Natural killer cell (primary cell): Measurements from ENCODE around the gene PYGB. TPM values are rescaled to one million over a fixed set of nuclear protein-coding genes. Genes with fewer than 3 reads are reported as not detected.

Source experiments
- ATAC-seq, 3 donors: fragments of 150-1000 bp in 2 of 3; fragments of 200-7000 bp in 1 of 3; cut with Tn5 transposase; 1 replicate in 1 of 3; 2 replicates in 2 of 3; pipeline ENCODE4 v1.10.0; 2021; ENCODE audit warnings: mild to moderate bottlenecking in 2 of 3, moderate library complexity in 2 of 3
- DNase-seq, 2 donors: peaks; one replicate each; pipeline versions ENCODE4 v3.0.0 to v3.0.0-alpha.2; 2013 to 2021; ENCODE audit warnings: mixed read lengths in 1 of 2
- H3K27ac ChIP-seq: one replicate; pipeline ENCODE4 v1.5.1; 2013; ENCODE audit warnings: mild to moderate bottlenecking, low read length
- H3K27me3 ChIP-seq: one replicate; pipeline ENCODE4 v1.6.1; 2013; ENCODE audit warnings: low read length; ENCODE audit not compliant: control insufficient read depth, insufficient read depth
- H3K36me3 ChIP-seq: one replicate; pipeline ENCODE4 v1.6.1; 2013; ENCODE audit warnings: low read length; ENCODE audit not compliant: control insufficient read depth, insufficient read depth
- H3K4me1 ChIP-seq: one replicate; pipeline ENCODE4 v1.6.1; 2013; ENCODE audit warnings: low read length; ENCODE audit not compliant: control insufficient read depth, insufficient read depth
- H3K4me3 ChIP-seq: one replicate; pipeline ENCODE4 v1.5.1; 2013; ENCODE audit warnings: low read length
- H3K9me3 ChIP-seq: one replicate; pipeline ENCODE4 v1.6.1; 2013; ENCODE audit warnings: low read length; ENCODE audit not compliant: control insufficient read depth, insufficient read depth
- H3K27ac Mint-ChIP-seq, 2 donors: one replicate each; pipeline ENCODE4 v1.8.0; 2022; ENCODE audit warnings: mild to moderate bottlenecking in 2 of 2, mixed read lengths in 2 of 2, moderate library complexity in 1 of 2
- H3K27me3 Mint-ChIP-seq, 2 donors: one replicate each; pipeline ENCODE4 v1.8.0; 2022; ENCODE audit warnings: low read depth in 2 of 2, mixed read lengths in 2 of 2
- H3K36me3 Mint-ChIP-seq: one replicate; pipeline ENCODE4 v1.8.0; 2022; ENCODE audit warnings: mixed read lengths
- H3K4me1 Mint-ChIP-seq, 2 donors: one replicate each; pipeline ENCODE4 v1.8.0; 2022; ENCODE audit warnings: mixed read lengths in 2 of 2
- H3K4me3 Mint-ChIP-seq: one replicate; pipeline ENCODE4 v1.8.0; 2022; ENCODE audit warnings: mild to moderate bottlenecking, moderate library complexity, mixed read lengths
- H3K9me3 Mint-ChIP-seq, 2 donors: one replicate each; pipeline ENCODE4 v1.8.0; 2022; ENCODE audit warnings: mixed read lengths in 2 of 2
- WGBS: methylation state at CpG from one replicate; pipeline ENCODE4 v1.1.7; 2013; ENCODE audit warnings: missing lambda C conversion rate; ENCODE audit not compliant: insufficient coverage; 5-methylcytosine and 5-hydroxymethylcytosine counted together
- intact Hi-C: fragments of 100-400 bp; cut with micrococcal nuclease; formaldehyde crosslinking; loops from one replicate; pipeline ENCODE4 v1.14.2; 2022
- total RNA-seq, 4 donors: library from RNA; stranded (reverse); fragments of 120-200 nt in 1 of 4; gene quantifications; one replicate each; pipeline versions ENCODE4 v1.2.3 to v1.2.4, GENCODE V29; 2013 to 2022
- TF ChIP-seq, protein P1 (sequence below): fragments of 200-600 bp; IDR thresholded peaks from one replicate; pipeline ENCODE4 v1.8.0; 2022; ENCODE audit warnings: antibody characterized with exemption

The PYGB gene
- total RNA-seq, 3 donors from 2014 or later (not counting 1 experiment from before 2014, with no cell fraction given): 39.4 to 55.4 (median 47.0) TPM

DNA sequence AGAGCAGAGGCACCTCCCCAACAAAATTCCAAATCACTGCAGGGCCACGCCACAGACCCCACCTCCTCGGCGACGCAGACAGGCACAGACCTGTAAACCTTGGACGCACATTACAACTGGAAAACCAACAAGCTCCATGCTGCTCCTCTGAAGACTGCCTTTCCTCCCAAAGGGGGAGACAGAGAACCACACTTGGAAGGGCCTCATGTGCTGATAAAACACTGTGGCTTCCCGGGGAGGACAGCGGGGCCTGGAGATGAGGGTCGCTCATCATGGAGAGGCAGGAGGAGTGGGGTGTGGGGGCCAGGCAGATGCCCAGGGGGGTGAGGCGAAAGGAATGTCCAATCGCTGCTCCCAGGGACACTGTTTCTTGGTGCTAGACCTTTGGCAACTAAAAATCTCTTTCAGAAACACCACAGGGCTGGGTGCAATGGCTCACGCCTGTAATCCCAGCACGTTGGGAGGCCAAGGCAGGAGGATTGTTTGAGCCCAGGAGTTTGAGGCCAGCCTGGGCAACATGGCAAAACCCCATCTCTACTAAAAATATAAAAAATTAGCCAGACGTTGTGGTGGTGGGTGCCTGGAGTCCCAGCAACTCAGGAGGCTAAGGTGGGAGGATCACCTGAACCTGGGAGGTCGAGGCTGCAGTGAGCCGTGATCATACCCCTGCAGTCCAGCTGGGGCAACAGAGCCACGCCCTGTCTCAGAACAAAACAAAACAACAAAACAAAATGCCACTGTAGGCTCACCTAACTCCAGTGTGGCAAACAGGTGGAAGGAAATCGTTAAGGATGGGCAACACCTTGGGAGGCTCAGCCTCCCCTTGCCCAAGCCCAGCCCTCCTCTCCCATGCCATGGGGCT lies 88.9 kb downstream of the PYGB start:
- Mint-ChIP-seq H3K9me3 (no peaks in the 10 kb centered on the region), H3K27ac (no peak overlapping the region), H3K4me1 (peaks cover 14 to 19% of the 10 kb centered on the region in 2 donors), H3K36me3 (no peaks in the 10 kb centered on the region), H3K4me3 (no peak overlapping the region), H3K27me3 (no peaks in the 10 kb centered on the region)
- TF ChIP-seq, protein P1, sequence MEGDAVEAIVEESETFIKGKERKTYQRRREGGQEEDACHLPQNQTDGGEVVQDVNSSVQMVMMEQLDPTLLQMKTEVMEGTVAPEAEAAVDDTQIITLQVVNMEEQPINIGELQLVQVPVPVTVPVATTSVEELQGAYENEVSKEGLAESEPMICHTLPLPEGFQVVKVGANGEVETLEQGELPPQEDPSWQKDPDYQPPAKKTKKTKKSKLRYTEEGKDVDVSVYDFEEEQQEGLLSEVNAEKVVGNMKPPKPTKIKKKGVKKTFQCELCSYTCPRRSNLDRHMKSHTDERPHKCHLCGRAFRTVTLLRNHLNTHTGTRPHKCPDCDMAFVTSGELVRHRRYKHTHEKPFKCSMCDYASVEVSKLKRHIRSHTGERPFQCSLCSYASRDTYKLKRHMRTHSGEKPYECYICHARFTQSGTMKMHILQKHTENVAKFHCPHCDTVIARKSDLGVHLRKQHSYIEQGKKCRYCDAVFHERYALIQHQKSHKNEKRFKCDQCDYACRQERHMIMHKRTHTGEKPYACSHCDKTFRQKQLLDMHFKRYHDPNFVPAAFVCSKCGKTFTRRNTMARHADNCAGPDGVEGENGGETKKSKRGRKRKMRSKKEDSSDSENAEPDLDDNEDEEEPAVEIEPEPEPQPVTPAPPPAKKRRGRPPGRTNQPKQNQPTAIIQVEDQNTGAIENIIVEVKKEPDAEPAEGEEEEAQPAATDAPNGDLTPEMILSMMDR: no peak
- Histone ChIP-seq H3K27me3 (no peaks in the 10 kb centered on the region), H3K27ac (no peak overlapping the region), H3K4me1 (peaks cover 6% of the 10 kb centered on the region), H3K9me3 (no peaks in the 10 kb centered on the region), H3K36me3 (no peaks in the 10 kb centered on the region), H3K4me3 (no peak overlapping the region)
- ATAC-seq (no peak), DNase-seq (peak in 1 of 2 donors; percentile 13)
- 94% methylated on average over 17 of the region's 17 CpGs for WGBS
- intact Hi-C loops: no loop called here

DNA sequence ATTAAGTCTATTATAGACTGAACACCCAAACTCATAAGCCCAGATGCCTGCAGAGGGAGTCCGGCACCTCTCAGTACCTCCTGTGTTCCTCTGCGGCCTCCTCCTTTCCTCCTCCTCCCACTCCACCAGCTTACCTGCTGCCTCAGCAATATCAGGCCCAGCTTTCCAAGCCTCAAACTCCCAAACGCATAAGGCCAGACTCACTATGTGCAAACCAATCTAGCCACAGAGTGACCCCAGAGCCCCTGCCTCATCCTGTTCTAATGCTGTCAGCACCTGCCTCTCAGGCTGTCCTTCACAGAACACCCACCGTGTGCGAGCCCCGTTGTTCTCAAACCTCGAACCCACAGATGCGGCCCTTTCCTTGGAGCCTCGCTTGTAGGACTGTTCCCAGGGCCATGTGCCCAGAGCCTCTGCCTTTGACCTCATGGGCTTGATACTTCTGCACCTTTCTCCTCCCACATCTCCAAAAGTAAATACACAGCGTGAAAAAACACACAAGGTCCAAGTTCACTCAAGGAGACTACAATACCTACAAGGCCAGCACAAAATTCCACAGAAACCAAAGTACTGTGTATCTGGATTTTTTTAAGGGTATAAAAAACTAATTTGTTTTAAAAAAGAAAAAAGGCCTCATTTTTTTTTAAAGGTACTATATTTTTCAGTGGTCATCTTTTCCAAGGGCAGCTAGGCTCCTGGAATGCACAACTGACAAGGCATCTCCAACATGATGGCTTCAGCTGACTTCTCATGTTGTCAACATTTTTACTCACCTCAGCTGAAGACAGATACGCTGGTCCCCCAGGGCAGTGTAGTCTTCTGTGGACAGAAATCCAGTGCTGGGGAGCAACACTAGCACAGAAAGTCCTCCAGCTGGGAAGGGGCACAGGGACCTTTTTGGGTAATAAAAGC lies 90.5 kb downstream of the PYGB start:
- H3K36me3 Mint-ChIP-seq: no peaks in the 10 kb centered on the region
- WGBS: 79% methylated on average over 11 of the region's 11 CpGs
- no peak overlapping the region for H3K27ac ChIP-seq
- no peaks in the 10 kb centered on the region for H3K36me3 ChIP-seq
- no peak for DNase-seq
- H3K4me3 Mint-ChIP-seq: no peak overlapping the region
- peaks cover 23 to 30% of the 10 kb centered on the region in 2 donors for H3K4me1 Mint-ChIP-seq
- H3K27me3 Mint-ChIP-seq: no peaks in the 10 kb centered on the region
- no peak for ATAC-seq
- H3K27me3 ChIP-seq: no peaks in the 10 kb centered on the region
- no peak overlapping the region for H3K4me3 ChIP-seq
- intact Hi-C loops: no loop called here
- H3K4me1 ChIP-seq: peaks cover 6% of the 10 kb centered on the region
- no peaks in the 10 kb centered on the region for H3K9me3 ChIP-seq
- no peaks in the 10 kb centered on the region for H3K9me3 Mint-ChIP-seq
- TF ChIP-seq, protein P1: no peak
- H3K27ac Mint-ChIP-seq: no peak overlapping the region

DNA sequence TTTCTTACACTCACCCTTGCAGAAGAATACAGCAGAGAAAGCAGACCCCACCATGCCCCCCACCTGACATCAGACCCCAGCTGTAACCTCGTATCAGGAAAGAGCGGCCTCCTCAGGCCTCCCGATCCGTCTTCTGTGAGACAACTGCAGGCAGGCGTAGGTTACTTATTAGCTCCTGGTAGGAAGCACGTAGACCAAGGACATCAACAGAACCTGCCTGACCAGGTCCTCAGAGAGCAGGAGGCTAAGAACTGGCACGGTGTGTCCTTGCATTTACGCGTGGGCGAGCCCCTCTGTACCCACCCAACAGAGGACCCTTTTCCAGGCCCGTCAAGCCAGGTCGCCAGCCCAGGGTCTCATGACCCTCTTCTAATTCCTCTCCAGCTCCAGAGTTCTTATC lies 91.7 kb downstream of the PYGB start:
- no peaks in the 10 kb centered on the region for H3K36me3 Mint-ChIP-seq
- Histone ChIP-seq H3K9me3 (no peaks in the 10 kb centered on the region), H3K27me3 (no peaks in the 10 kb centered on the region), H3K4me3 (no peak overlapping the region), H3K4me1 (peaks cover 6% of the 10 kb centered on the region), H3K27ac (no peak overlapping the region), H3K36me3 (no peaks in the 10 kb centered on the region)
- no peaks in the 10 kb centered on the region for H3K27me3 Mint-ChIP-seq
- DNase-seq (no peak), ATAC-seq (no peak)
- 96% methylated on average over 12 of the region's 12 CpGs for WGBS
- intact Hi-C loops: no loop called here
- no peak overlapping the region for H3K4me3 Mint-ChIP-seq
- H3K4me1 Mint-ChIP-seq: peaks cover 30 to 38% of the 10 kb centered on the region in 2 donors
- no peaks in the 10 kb centered on the region for H3K9me3 Mint-ChIP-seq
- H3K27ac Mint-ChIP-seq: no peak overlapping the region
- TF ChIP-seq, protein P1: no peak
